Hepatocyte (in vitro differentiated cells): ENCODE measurements around the gene RNF112.

ENCODE experiments used
- CTCF ChIP-seq: fragments of 200-600 bp; sonication (generic); IDR thresholded peaks from 2 replicates; pipeline ENCODE4 v1.5.1; 2016; ENCODE audit warnings: antibody characterized with exemption, mild to moderate bottlenecking; ENCODE audit not compliant: poor library complexity
- EZH2 ChIP-seq: fragments of 200-600 bp; sonication (generic); IDR thresholded peaks from 2 replicates; pipeline ENCODE4 v1.6.1; 2016; ENCODE audit warnings: antibody characterized with exemption, mild to moderate bottlenecking, borderline replicate concordance
- EZH2phosphoT487 ChIP-seq: fragments of 200-600 bp; sonication (generic); IDR thresholded peaks from one replicate; pipeline ENCODE4 v1.6.1; 2018; ENCODE audit warnings: antibody characterized with exemption, mild to moderate bottlenecking, low read depth, moderate library complexity; ENCODE audit not compliant: unreplicated experiment, severe bottlenecking

- TF ChIP-seq CTCF (no peak), EZH2 (no peak), EZH2phosphoT487 (no peak)
Measured at GRCh38 chr17:19461681-19462080, 50.6 kb downstream of the RNF112 start.
